Endothelial cell (in vitro differentiated cells): Measurements from ENCODE around the gene SDCBP2. TPM values are rescaled to one million over a fixed set of nuclear protein-coding genes. Genes with fewer than 3 reads are reported as not detected.

Experiments
- DNase-seq: peaks from one replicate; pipeline ENCODE4 v3.0.0; 2021; ENCODE audit warnings: low spot score
- H3K27ac Mint-ChIP-seq: one replicate; pipeline ENCODE4 v1.8.0; 2021; ENCODE audit warnings: mixed read lengths, inconsistent platforms; ENCODE audit not compliant: unreplicated experiment
- H3K27me3 Mint-ChIP-seq: one replicate; pipeline ENCODE4 v1.8.0; 2021; ENCODE audit warnings: mild to moderate bottlenecking, moderate library complexity, mixed read lengths, inconsistent platforms; ENCODE audit not compliant: unreplicated experiment
- H3K36me3 Mint-ChIP-seq: one replicate; pipeline ENCODE4 v1.8.0; 2021; ENCODE audit warnings: mild to moderate bottlenecking, low read depth, mixed read lengths, inconsistent platforms; ENCODE audit not compliant: unreplicated experiment
- H3K4me1 Mint-ChIP-seq: one replicate; pipeline ENCODE4 v1.8.0; 2021; ENCODE audit warnings: mild to moderate bottlenecking, mixed read lengths, inconsistent platforms; ENCODE audit not compliant: unreplicated experiment
- H3K4me3 Mint-ChIP-seq: one replicate; pipeline ENCODE4 v1.8.0; 2021; ENCODE audit warnings: mild to moderate bottlenecking, mixed read lengths, inconsistent platforms; ENCODE audit not compliant: unreplicated experiment
- H3K9me3 Mint-ChIP-seq: one replicate; pipeline ENCODE4 v1.8.0; 2021; ENCODE audit warnings: mixed read lengths, inconsistent platforms; ENCODE audit not compliant: unreplicated experiment
- total RNA-seq: library from RNA; stranded (reverse); fragmentation: NEBNext Ultra II Directional; extraction: Animal tissue kit (Norgen Biotek cat#: 25700); gene quantifications from one replicate; pipeline ENCODE4 v1.2.1, GENCODE V29; 2021; ENCODE audit not compliant: unreplicated experiment
- TF ChIP-seq, protein P1 (sequence below): fragments of 200-600 bp; sonication (generic); IDR thresholded peaks from one replicate; pipeline ENCODE4 v1.5.0; 2021; ENCODE audit warnings: antibody characterized with exemption; ENCODE audit not compliant: unreplicated experiment

Gene SDCBP2
- total RNA-seq, 1 donor from 2014 or later = 10.1 TPM

DNA sequence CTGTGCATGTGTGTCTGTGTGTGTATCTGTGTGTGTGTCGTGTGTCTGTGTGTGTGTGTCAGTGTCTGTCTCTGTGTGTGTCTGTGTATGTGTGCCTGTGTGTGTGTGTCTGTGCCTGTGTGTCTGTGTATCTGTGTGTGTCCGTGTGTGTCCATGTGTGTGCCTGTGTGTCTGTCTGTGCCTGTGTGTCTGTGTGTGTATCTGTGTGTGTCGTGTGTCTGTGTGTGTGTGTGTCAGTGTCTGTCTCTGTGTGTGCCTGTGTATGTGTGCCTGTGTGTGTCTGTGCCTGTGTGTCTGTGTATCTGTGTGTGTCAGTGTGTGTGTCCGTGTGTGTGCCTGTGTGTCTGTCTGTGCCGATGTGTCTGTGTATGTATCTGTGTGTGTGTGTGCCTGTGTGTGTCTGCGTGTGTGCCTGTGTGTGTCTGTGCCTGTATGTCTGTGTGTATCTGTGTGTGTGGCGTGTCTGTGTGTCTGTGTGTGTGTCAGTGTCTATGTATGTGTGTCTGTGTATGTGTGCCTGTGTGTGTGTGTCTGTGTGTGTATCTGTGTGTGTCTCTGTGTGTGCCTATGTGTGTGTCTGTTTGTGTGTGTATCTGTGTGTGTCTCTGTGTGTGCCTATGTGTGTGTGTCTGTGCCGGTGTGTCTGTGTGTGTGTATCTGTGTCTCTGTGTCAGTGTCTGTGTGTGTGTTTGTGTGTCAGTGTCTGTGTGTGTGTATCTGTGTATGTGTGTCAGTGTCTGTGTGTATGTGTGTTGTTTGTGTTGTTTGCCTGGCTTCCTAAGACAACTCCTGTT is 51.2 kb downstream of the SDCBP2 start:
- Mint-ChIP-seq H3K4me1 (peaks cover 9% of the 10 kb centered on the region), H3K4me3 (no peak overlapping the region), H3K9me3 (no peaks in the 10 kb centered on the region), H3K27ac (no peak overlapping the region), H3K36me3 (no peaks in the 10 kb centered on the region), H3K27me3 (peaks cover 4% of the 10 kb centered on the region)
- TF ChIP-seq, protein P1, sequence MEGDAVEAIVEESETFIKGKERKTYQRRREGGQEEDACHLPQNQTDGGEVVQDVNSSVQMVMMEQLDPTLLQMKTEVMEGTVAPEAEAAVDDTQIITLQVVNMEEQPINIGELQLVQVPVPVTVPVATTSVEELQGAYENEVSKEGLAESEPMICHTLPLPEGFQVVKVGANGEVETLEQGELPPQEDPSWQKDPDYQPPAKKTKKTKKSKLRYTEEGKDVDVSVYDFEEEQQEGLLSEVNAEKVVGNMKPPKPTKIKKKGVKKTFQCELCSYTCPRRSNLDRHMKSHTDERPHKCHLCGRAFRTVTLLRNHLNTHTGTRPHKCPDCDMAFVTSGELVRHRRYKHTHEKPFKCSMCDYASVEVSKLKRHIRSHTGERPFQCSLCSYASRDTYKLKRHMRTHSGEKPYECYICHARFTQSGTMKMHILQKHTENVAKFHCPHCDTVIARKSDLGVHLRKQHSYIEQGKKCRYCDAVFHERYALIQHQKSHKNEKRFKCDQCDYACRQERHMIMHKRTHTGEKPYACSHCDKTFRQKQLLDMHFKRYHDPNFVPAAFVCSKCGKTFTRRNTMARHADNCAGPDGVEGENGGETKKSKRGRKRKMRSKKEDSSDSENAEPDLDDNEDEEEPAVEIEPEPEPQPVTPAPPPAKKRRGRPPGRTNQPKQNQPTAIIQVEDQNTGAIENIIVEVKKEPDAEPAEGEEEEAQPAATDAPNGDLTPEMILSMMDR = no peak
- no peak for DNase-seq

- Mint-ChIP-seq H3K36me3 (no peaks in the 10 kb centered on the region), H3K4me3 (no peak overlapping the region), H3K4me1 (peaks cover 4% of the 10 kb centered on the region), H3K27me3 (no peaks in the 10 kb centered on the region), H3K9me3 (no peaks in the 10 kb centered on the region), H3K27ac (no peak overlapping the region)
- TF ChIP-seq, protein P1 = no peak
- DNase-seq = no peak
These were observed 53.0 kb downstream of the SDCBP2 start for GRCh38 chr20:1275919-1276318.

DNA sequence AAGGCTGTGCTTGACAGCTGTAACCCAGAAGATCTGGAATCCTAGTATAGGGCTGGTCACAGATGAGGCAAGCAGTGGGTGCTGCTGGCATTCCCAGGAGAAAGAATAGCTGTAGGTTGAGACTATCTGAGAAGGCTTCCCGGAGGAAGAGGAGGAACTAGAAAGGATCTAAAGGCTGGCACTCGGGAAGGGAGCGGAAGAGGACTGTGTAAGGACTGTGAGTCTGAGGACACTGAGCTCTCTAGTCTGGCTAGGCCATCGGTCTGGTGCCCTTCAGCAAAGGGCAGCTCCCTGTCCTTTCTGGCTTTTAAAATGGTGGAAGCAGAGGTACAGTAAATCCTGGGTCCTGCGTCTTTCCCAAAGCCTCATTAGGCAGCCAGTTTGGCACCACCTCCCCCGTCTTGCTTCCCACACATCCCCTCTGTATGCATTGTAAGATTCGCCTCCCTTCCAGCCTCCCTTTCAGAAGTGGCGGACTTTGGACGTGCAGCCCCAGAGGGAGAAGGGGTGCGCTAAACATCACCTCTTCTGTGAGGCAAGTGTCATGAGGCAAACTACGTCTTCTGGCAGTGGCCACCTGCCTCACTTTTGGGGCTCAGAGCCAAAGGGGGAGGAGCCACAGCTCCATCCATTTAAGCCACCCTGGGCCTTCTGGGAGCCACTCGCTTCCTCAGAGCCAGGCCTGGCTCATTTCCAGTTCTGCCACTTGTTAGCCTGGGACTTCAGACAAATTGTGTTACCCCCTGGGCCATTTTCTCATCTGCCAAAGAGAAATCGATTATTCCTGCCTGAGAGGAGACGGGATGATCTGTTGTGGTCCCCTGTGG is 54.2 kb downstream of the SDCBP2 start:
- Mint-ChIP-seq H3K36me3 (no peaks in the 10 kb centered on the region), H3K27ac (no peak overlapping the region), H3K4me1 (peaks cover 4% of the 10 kb centered on the region)

GRCh38 chr20:1273366-1273765 is 55.6 kb downstream of the SDCBP2 start:
- TF ChIP-seq, protein P1 = no peak
- peaks cover 9% of the 10 kb centered on the region for H3K4me1 Mint-ChIP-seq

More for the DNA sequence above, 54.2 kb downstream of the SDCBP2 start:
- H3K27me3 Mint-ChIP-seq = no peaks in the 10 kb centered on the region
- TF ChIP-seq, protein P1 = no peak
- DNase-seq = no peak
- H3K9me3 Mint-ChIP-seq = no peaks in the 10 kb centered on the region
- H3K4me3 Mint-ChIP-seq = no peak overlapping the region

More at GRCh38 chr20:1273366-1273765, 55.6 kb downstream of the SDCBP2 start:
- Mint-ChIP-seq H3K27ac (no peak overlapping the region), H3K4me3 (no peak overlapping the region), H3K9me3 (no peaks in the 10 kb centered on the region), H3K36me3 (peaks cover 3% of the 10 kb centered on the region), H3K27me3 (no peaks in the 10 kb centered on the region)
- DNase-seq = no peak
